NT2/D1 (cell line): ENCODE results near the gene MIER2.

Experiments used
- YY1 ChIP-seq: IDR thresholded peaks from 2 replicates; pipeline ENCODE4 v1.6.1; 2011; ENCODE audit not compliant: insufficient read length, insufficient read depth
- ZNF274 ChIP-seq: IDR thresholded peaks from 2 replicates; pipeline ENCODE4 v1.6.1; 2011; ENCODE audit warnings: mild to moderate bottlenecking, low read depth, low read length

GRCh38 chr19:383040-383439 lies 38.4 kb upstream of the MIER2 start:
- TF ChIP-seq YY1 (no peak), ZNF274 (no peak)
